Measurements from ENCODE around the gene CRYBG3.

- no peak for TF ChIP-seq CTCF (IDR thresholded peaks at IDR 0.05)
- no peak for TF ChIP-seq POLR2A (IDR thresholded peaks at IDR 0.05)
Measured at GRCh38 chr3:97901313-97902248, 79.8 kb downstream of the CRYBG3 start.

All from ovary (tissue), 3 donors.